Adipocyte (in vitro differentiated cells): ENCODE data around the gene CD226.

ENCODE experiments used
- DNase-seq: peaks from one replicate; pipeline ENCODE4 v3.0.0-alpha.2; 2015; ENCODE audit warnings: low read depth
- H3K27me3 ChIP-seq: replicated peaks from 2 replicates; pipeline ENCODE4 v1.7.0; 2013; ENCODE audit warnings: mild to moderate bottlenecking, low read length, moderate library complexity; ENCODE audit not compliant: control insufficient read depth, insufficient read depth
- H3K36me3 ChIP-seq: 2 replicates; pipeline ENCODE4 v1.7.0; 2013; ENCODE audit warnings: low read length, mild to moderate bottlenecking, moderate library complexity; ENCODE audit not compliant: control insufficient read depth, insufficient read depth, severe bottlenecking
- H3K4me1 ChIP-seq: 2 replicates; pipeline ENCODE4 v1.7.0; 2013; ENCODE audit warnings: mild to moderate bottlenecking, low read length, moderate library complexity; ENCODE audit not compliant: control insufficient read depth, insufficient read depth
- H3K4me3 ChIP-seq: 2 replicates; pipeline ENCODE4 v1.7.0; 2013; ENCODE audit warnings: mild to moderate bottlenecking, low read length, moderate library complexity
- H3K9ac ChIP-seq: 2 replicates; pipeline ENCODE4 v1.7.0; 2013; ENCODE audit warnings: mild to moderate bottlenecking, low read length, moderate library complexity
- H3K9me3 ChIP-seq: 2 replicates; pipeline ENCODE4 v1.7.0; 2013; ENCODE audit warnings: mild to moderate bottlenecking, low read length, moderate library complexity; ENCODE audit not compliant: control insufficient read depth

CD226 gene

GRCh38 chr18:69954719-69955480 is 7.2 kb upstream of the CD226 start:
- Histone ChIP-seq H3K4me3 (no peak overlapping the region), H3K27me3 (no peaks in the 10 kb centered on the region), H3K9me3 (no peaks in the 10 kb centered on the region), H3K4me1 (peaks cover 4% of the 10 kb centered on the region), H3K9ac (no peak overlapping the region), H3K36me3 (no peaks in the 10 kb centered on the region)
- no peak for DNase-seq

DNA sequence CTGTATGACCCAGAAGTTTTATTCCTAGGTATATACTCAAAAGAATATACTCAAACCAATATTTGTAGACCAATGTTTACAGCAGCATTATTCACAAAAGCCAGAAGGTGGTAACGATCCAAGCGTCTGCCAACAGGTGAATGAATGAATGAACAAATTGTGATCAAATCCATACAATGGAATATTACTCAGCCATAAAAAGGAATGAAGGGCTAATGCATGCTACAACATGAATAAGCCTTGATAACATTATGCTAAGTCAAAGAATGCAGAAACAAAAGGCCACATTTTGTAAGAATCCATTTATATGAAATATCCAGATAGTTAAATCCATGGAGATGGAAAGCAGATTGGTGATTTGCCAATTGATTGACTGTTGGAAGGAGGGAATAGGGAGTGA is 5.5 kb upstream of the CD226 start:
- H3K9me3 ChIP-seq = no peaks in the 10 kb centered on the region
- no peak for DNase-seq
- no peak overlapping the region for H3K9ac ChIP-seq
- H3K4me3 ChIP-seq = no peak overlapping the region
- H3K36me3 ChIP-seq = no peaks in the 10 kb centered on the region
- peaks cover 4% of the 10 kb centered on the region for H3K4me1 ChIP-seq
- H3K27me3 ChIP-seq = no peaks in the 10 kb centered on the region

DNA sequence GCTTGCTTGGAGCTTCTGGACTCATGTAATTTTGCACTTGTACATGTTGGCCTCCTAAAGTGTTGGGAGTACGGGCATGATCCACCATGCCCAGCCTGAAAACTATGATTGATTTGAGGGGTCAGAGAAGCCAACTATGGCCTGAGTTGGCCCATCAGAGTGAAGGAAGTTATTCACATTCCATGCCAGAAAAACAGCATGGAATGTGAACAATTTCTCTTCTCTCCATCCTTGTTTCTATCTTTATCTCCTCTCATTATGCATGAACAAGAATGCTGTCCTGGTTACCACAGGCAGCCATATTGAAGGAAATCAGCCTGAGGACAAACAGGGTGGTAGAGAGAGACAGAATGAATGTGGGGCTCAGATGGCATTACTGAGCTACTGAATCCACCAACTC is 3.5 kb upstream of the CD226 start:
- no peak overlapping the region for H3K4me3 ChIP-seq
- peak; percentile 19 for DNase-seq

DNA sequence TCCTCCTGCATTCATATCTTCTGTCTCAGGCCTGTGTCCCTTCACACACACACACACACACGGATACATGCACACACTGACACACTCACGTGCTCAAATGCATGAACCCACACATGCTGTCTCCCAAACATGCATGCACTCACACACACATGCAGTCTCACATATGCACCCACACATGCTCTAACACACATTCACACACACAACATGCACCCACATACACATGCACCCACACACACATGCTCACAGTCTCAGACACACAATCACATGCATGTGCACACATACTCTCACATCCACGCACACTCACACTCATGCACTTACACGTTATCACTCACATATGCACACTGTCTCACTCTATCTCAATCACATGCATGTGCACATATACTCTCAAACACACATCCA is 1.9 kb upstream of the CD226 start:
- no peak overlapping the region for H3K4me3 ChIP-seq
- no peak for DNase-seq

More for the DNA sequence above, 3.5 kb upstream of the CD226 start:
- Histone ChIP-seq H3K9me3 (no peaks in the 10 kb centered on the region), H3K27me3 (no peaks in the 10 kb centered on the region), H3K9ac (peak overlapping the region; percentile 59), H3K36me3 (no peaks in the 10 kb centered on the region), H3K4me1 (peaks cover 4% of the 10 kb centered on the region)

GRCh38 chr18:69948919-69949537 is 1.4 kb upstream of the CD226 start:
- Histone ChIP-seq H3K27me3 (no peaks in the 10 kb centered on the region), H3K9me3 (no peaks in the 10 kb centered on the region), H3K36me3 (no peaks in the 10 kb centered on the region), H3K9ac (no peak overlapping the region), H3K4me1 (peaks cover 4% of the 10 kb centered on the region), H3K4me3 (no peak overlapping the region)
- no peak for DNase-seq

More for the DNA sequence above, 1.9 kb upstream of the CD226 start:
- no peaks in the 10 kb centered on the region for H3K27me3 ChIP-seq
- H3K36me3 ChIP-seq = no peaks in the 10 kb centered on the region
- no peak overlapping the region for H3K9ac ChIP-seq
- H3K4me1 ChIP-seq = peaks cover 4% of the 10 kb centered on the region
- H3K9me3 ChIP-seq = no peaks in the 10 kb centered on the region

DNA sequence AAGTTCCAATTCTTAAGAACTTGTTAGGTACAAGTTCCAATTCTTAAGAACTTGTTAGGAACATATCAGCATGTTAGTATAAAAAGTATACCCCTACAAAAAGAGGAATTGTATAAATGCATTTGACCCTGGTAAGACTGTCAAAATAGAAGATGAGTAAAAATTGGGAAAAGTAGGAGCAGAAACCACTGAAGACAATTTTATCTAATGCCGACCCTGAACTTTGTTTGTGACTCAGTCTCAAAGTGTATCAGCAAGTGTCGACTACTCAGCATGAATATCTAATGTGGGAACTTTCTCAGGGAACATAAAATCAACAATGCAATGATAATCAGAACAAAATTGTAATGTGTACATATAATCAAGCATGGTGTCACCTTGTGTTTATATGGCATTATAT is 583 bp upstream of the CD226 start:
- DNase-seq = no peak
- H3K4me3 ChIP-seq = no peak overlapping the region
- no peak overlapping the region for H3K9ac ChIP-seq
- no peaks in the 10 kb centered on the region for H3K36me3 ChIP-seq
- no peaks in the 10 kb centered on the region for H3K9me3 ChIP-seq
- no peaks in the 10 kb centered on the region for H3K27me3 ChIP-seq
- peaks cover 4% of the 10 kb centered on the region for H3K4me1 ChIP-seq

GRCh38 chr18:69946608-69947155 is 991 bp downstream of the CD226 start:
- no peak overlapping the region for H3K9ac ChIP-seq
- H3K36me3 ChIP-seq = no peaks in the 10 kb centered on the region

DNA sequence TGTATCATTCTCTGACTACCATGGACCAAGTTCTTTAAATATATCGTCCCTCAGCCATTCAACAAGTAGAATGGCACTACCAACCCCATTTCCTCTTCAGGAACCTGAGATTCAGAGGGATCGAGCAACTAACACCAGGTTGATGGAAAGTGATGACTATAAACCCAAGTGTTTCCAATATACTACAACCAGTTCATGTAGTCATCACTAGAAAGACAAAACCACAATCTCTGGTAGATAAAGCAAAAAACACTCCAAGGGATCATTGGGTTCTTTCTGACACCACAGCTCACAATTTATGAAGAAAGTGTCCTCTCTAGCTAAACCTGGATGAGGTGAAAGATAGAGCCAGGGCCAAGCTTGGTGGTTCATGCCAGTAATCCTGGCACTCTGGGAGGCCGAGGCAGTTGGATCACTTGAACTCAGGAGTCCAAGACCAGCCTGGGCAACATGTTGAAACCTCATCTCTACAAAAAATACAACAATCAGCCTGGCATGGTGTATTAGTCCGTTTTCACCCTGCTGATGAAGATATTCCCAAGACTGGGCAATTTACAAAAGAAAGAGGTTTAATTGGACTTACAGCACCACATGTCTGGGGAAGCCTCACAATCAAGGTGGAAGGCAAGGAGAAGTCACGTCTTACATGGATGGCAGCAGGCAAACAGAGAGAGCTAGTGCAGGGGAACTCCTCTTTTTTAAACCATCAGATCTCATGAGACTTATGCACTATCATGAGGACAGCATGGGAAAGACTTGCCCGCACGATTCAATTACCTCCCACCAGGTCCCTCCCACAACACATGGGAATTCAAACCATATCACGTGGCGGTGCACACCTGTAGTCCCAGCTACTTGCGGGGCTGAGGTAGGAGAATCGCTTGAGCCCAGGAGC is 2.2 kb downstream of the CD226 start:
- Histone ChIP-seq H3K4me1 (no peaks in the 10 kb centered on the region), H3K27me3 (no peaks in the 10 kb centered on the region), H3K9me3 (no peaks in the 10 kb centered on the region), H3K9ac (no peak overlapping the region), H3K36me3 (no peaks in the 10 kb centered on the region), H3K4me3 (no peak overlapping the region)
- no peak for DNase-seq

More at GRCh38 chr18:69946608-69947155, 991 bp downstream of the CD226 start:
- Histone ChIP-seq H3K27me3 (no peaks in the 10 kb centered on the region), H3K4me1 (peaks cover 4% of the 10 kb centered on the region), H3K4me3 (no peak overlapping the region), H3K9me3 (no peaks in the 10 kb centered on the region)
- DNase-seq = no peak

DNA sequence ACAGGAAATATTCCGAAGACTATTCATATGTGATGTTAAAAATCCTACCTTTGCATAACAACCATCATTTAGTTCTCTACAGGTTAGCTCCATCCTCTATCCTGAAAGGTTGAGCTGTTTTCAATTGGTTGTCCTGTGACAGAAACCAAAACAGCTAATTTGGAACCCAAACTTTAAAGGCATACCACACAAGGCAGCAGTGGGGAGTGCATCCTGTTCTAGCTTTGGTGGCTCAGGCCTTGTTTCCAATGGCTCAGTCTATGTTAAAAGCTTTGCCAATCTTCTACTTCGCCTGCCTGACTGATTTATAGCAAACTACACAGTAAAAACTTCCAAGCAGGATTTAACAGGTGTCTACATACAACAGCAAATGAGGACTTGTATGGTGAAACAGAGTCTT is 3.2 kb downstream of the CD226 start:
- Histone ChIP-seq H3K4me3 (no peak overlapping the region), H3K36me3 (no peaks in the 10 kb centered on the region), H3K27me3 (no peaks in the 10 kb centered on the region), H3K9me3 (no peaks in the 10 kb centered on the region), H3K9ac (no peak overlapping the region), H3K4me1 (no peaks in the 10 kb centered on the region)
- DNase-seq = no peak

DNA sequence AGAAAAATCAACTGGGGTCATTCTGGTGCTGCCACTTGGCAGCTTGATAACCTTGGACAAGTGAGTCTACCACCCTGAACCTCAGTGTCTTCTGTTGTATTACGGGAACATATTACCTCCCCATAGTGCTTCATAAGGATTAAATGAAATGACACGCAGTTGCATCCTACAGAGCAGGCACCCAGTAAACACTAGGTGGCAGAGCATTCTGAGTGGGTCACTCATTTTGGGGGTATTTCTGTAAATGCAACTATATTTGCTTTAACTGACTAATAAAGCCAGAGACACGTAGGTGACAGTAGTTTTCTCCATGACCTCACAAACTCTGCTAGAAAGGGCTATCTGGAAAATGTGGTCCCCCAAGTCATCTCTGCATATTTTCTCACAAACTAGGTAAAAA is 4.7 kb downstream of the CD226 start:
- no peak for DNase-seq
- Histone ChIP-seq H3K27me3 (no peaks in the 10 kb centered on the region), H3K9ac (no peak overlapping the region), H3K4me1 (no peaks in the 10 kb centered on the region), H3K36me3 (no peaks in the 10 kb centered on the region), H3K4me3 (no peak overlapping the region), H3K9me3 (no peaks in the 10 kb centered on the region)

DNA sequence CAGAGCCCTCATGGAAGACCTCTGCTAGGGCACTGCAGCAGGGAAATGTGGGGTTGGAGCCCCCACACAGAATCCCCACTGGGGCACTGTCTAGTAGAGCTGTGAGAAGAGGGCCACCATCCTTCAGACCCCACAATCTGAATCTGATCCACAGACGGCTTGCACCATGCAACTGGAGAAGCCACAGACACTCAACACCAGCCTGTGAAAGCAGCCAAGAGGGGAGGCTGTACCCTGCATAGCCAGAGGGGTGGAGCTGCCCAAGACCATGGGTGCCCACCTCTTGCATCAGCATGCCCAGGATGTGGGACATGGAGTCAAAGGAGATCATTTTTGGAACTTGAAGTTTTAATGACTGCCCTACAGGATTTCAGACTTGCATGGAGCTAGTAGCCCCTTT is 6.5 kb downstream of the CD226 start:
- no peaks in the 10 kb centered on the region for H3K4me1 ChIP-seq
- H3K9me3 ChIP-seq = no peaks in the 10 kb centered on the region
- no peaks in the 10 kb centered on the region for H3K36me3 ChIP-seq
- no peaks in the 10 kb centered on the region for H3K27me3 ChIP-seq
- H3K4me3 ChIP-seq = no peak overlapping the region
- DNase-seq = no peak
- H3K9ac ChIP-seq = no peak overlapping the region
